Measurements from ENCODE around the gene RPS2.

The RPS2 gene

GRCh38 chr16:1998852-1999801, 34.5 kb upstream of the RPS2 start:
- no peak for DNase-seq

- DNase-seq: no peak
Observed at GRCh38 chr16:1998360-1998835, 33.8 kb upstream of the RPS2 start.

GRCh38 chr16:1997494-1998359, 33.1 kb upstream of the RPS2 start:
- no peak for DNase-seq

- DNase-seq: no peak
Observed at GRCh38 chr16:1993731-1994131, 29.1 kb upstream of the RPS2 start.

- no peak for DNase-seq
Observed at GRCh38 chr16:1992704-1993317, 28.2 kb upstream of the RPS2 start.

- DNase-seq: peak; percentile 63
Observed at GRCh38 chr16:1991948-1992703, 27.5 kb upstream of the RPS2 start.

- no peak for DNase-seq
Observed at GRCh38 chr16:1991588-1991947, 26.9 kb upstream of the RPS2 start.

- no peak for DNase-seq
Observed at GRCh38 chr16:1991135-1991551, 26.5 kb upstream of the RPS2 start.

GRCh38 chr16:1990351-1991134, 25.9 kb upstream of the RPS2 start:
- DNase-seq: no peak

GRCh38 chr16:1990101-1990350, 25.4 kb upstream of the RPS2 start:
- DNase-seq: no peak

GRCh38 chr16:1989209-1990100, 24.8 kb upstream of the RPS2 start, which contains the start of gene SYNGR3:
TSS of gene SYNGR3 (plus strand) at chr16:1989970. CDS start at chr16:1990103, 133 bp downstream.
- DNase-seq: no peak

- no peak for DNase-seq
Observed at GRCh38 chr16:1987198-1987597, 22.6 kb upstream of the RPS2 start.

GRCh38 chr16:1985466-1986150, 21.0 kb upstream of the RPS2 start:
- no peak for DNase-seq

- no peak for DNase-seq
Observed at GRCh38 chr16:1984347-1985225, 20.0 kb upstream of the RPS2 start.

GRCh38 chr16:1983544-1984346, 19.1 kb upstream of the RPS2 start, which contains the start of gene GFER:
TSS of gene GFER (plus strand) at chr16:1984193. CDS start at chr16:1984219, 26 bp downstream.
- peak; percentile 5 for DNase-seq

- no peak for DNase-seq
Observed at GRCh38 chr16:1982991-1983543, 18.4 kb upstream of the RPS2 start.

- DNase-seq: no peak
Observed at GRCh38 chr16:1982013-1982433, 17.4 kb upstream of the RPS2 start.

- no peak for DNase-seq
Observed at GRCh38 chr16:1981398-1981836, 16.8 kb upstream of the RPS2 start, which contains the start of gene NOXO1. TSS of gene NOXO1 (minus strand) at chr16:1981469. CDS start at chr16:1981179, 290 bp downstream.

Measured in NCI-H1048 (cell line).